ENCODE data around the gene KIDINS220.

The KIDINS220 gene

DNA sequence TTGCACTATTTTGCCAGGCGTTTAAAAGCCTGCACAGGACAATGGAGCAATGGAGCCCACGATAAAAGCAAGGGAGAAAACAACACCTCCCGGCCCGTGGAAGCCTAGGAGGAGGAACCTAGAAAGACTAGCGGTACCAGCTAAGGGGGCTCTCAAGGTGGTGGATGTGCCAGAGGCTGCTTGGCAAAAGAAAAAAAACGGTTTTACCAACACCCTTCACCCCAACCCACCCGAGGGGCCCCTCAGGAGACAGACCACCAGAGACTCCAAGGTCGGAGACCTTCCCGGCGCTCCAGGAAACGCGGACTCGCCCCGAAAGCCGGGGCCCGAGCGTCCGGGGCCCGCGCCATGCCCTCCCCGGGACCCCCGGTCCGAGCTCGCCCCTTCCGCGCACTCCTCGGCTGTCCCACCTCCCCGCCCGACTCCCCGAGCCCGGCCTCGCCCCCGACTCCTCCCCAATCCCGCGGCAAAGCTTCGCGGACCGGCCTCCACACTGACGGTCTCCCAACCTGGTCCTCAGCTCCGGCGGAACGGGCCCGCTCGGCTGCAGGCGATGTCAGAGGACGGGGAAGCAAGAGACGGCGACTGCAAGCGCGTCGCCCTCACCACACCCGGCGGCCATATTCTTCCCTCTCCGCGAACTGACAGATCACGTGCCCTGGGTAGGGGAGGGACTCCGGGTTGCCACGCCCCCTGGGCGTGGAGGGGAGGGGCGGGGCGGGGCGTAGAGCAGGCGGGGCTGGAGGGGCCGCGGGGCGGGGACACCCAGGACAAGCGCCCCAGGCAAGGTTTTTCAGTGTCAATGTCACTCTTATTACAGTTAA is at the start of gene KIDINS220:
TSS of gene KIDINS220 (minus strand) at position 643 of the 824 bp plus-strand sequence. CDS start 10,520 bp downstream, outside the sequence.
- H3K27ac ChIP-seq (ENCODE audit: low read length): peak within 1 kb of the TSS; percentile 46

DNA sequence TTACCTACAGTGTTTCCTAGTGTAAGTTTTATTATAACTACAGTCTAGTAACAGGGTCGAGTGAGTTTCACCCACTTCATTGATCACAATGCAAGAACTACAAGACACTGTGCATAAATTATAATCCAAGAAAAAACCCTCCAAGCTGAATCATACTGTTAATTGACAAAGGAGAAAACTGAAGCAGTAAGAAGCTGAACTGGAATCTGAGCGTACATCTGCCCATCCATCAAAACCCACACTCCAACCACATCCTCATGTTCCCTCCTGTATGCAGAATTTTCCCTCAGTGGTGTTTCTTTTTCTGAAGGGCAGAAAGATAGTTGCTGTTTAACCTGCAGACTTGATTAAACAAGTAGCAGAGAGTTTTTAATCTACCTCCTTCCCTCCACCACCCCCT is 49.5 kb upstream of the KIDINS220 start:
- Histone ChIP-seq H3K4me3 (ENCODE audit: low read depth in 1 of 2, low read length in 2 of 2) (no peak overlapping the region), H3K27me3 (ENCODE audit: low read depth, low read length) (no peaks in the 10 kb centered on the region), H3K9me3 (ENCODE audit: control insufficient read depth in 1 of 2, low read length in 2 of 2) (no peaks in the 10 kb centered on the region), H3K36me3 (ENCODE audit: control insufficient read depth in 1 of 2, insufficient read depth in 2 of 2, low read length in 2 of 2) (no peaks in the 10 kb centered on the region), H3K4me1 (ENCODE audit: control insufficient read depth in 1 of 2, insufficient read depth in 2 of 2, low read length in 2 of 2) (no peaks in the 10 kb centered on the region), H3K27ac (ENCODE audit: low read length) (no peak overlapping the region)

More for the DNA sequence above, at the start of gene KIDINS220:
- H3K27me3 ChIP-seq (ENCODE audit: low read depth, low read length): no peaks in the 10 kb centered on the region
- H3K36me3 ChIP-seq (ENCODE audit: control insufficient read depth in 1 of 2, insufficient read depth in 2 of 2, low read length in 2 of 2): no peaks in the 10 kb centered on the region
- peak within 1 kb of the TSS; percentile 91 to 92 for H3K4me3 ChIP-seq (ENCODE audit: low read depth in 1 of 2, low read length in 2 of 2)
- peaks cover 10 to 25% of the 10 kb centered on the region in 2 donors for H3K4me1 ChIP-seq (ENCODE audit: control insufficient read depth in 1 of 2, insufficient read depth in 2 of 2, low read length in 2 of 2)
- H3K9me3 ChIP-seq (ENCODE audit: control insufficient read depth in 1 of 2, low read length in 2 of 2): no peaks in the 10 kb centered on the region

DNA sequence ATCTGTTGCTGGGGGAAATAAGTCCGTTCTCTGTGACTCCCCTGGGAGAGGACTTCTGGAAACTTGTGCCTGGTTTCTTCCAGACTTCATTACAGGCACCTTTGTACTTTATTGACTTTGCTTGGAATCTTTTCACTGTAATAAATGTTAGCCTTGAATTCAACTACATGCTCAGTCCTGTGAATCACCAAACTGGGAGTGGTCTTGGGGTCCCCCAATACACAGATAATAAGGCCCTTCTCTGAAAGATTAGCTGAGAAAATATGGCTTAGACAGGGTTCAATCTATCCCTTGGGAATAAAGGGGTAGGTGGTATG is 48.7 kb upstream of the KIDINS220 start:
- H3K27me3 ChIP-seq (ENCODE audit: low read depth, low read length): no peaks in the 10 kb centered on the region
- H3K4me3 ChIP-seq (ENCODE audit: low read depth in 1 of 2, low read length in 2 of 2): no peak overlapping the region
- H3K4me1 ChIP-seq (ENCODE audit: control insufficient read depth in 1 of 2, insufficient read depth in 2 of 2, low read length in 2 of 2): no peaks in the 10 kb centered on the region
- H3K36me3 ChIP-seq (ENCODE audit: control insufficient read depth in 1 of 2, insufficient read depth in 2 of 2, low read length in 2 of 2): peaks cover 0 to under 1% of the 10 kb centered on the region in 2 donors
- no peak overlapping the region for H3K27ac ChIP-seq (ENCODE audit: low read length)
- no peaks in the 10 kb centered on the region for H3K9me3 ChIP-seq (ENCODE audit: control insufficient read depth in 1 of 2, low read length in 2 of 2)

DNA sequence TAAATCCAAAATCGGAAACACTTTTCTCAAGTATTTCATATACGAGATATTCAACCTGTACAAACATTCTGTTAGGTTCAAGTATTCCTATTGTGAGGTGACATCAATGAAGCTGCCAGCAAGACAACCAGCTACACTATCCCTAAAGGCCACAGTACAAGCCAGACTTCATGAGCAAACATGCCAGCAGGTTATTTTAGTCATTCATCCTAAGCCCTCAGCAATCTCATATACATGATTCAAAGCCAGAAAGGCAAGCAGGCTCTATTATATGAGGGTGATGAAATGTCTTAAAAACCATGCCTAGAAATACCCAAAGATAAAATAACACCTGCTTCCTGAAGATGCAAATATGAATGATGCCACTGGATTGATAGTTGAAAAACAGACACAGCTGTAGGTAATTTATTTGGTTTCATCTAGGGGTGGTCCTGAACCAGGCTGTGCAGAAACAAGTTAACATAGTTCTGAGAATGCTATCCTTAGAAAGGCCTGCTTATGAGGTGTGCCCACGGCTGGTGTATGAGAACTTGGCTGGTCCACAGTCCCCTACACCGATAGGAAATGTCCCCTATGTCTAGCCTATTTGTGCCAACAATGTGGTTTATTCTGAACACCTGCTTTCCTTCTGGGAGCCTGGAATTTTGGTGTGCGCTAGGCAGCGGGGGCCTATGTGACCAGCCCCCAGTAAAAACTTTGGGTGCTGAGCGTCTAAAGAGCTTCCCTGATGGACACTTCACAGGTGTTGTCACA is 48.2 kb upstream of the KIDINS220 start:
- no peak overlapping the region for H3K27ac ChIP-seq (ENCODE audit: low read length)
- H3K36me3 ChIP-seq (ENCODE audit: control insufficient read depth in 1 of 2, insufficient read depth in 2 of 2, low read length in 2 of 2): peaks cover 0 to 6% of the 10 kb centered on the region in 2 donors
- no peaks in the 10 kb centered on the region for H3K9me3 ChIP-seq (ENCODE audit: control insufficient read depth in 1 of 2, low read length in 2 of 2)
- no peaks in the 10 kb centered on the region for H3K4me1 ChIP-seq (ENCODE audit: control insufficient read depth in 1 of 2, insufficient read depth in 2 of 2, low read length in 2 of 2)
- H3K27me3 ChIP-seq (ENCODE audit: low read depth, low read length): no peaks in the 10 kb centered on the region
- H3K4me3 ChIP-seq (ENCODE audit: low read depth in 1 of 2, low read length in 2 of 2): no peak overlapping the region

DNA sequence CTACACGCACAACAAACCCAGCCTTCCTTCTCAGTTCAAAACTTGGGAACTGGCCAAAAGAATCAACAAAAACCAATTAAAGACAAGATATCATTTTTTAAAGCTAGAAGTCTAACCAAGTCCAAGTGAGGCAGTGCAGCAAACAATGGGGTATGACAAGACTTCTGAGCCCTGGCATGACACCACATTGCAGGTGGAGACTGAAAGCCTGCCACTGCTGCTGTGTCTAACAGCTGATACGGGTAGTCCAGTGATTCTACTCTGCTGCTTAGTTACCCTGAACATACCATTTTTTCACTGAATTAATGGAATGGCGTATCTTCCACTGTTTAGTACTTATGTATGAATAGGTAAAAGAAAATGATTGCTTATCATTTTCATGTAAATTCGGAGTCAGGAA is 47.4 kb upstream of the KIDINS220 start:
- Histone ChIP-seq H3K27me3 (ENCODE audit: low read depth, low read length) (no peaks in the 10 kb centered on the region), H3K27ac (ENCODE audit: low read length) (no peak overlapping the region), H3K4me1 (ENCODE audit: control insufficient read depth in 1 of 2, insufficient read depth in 2 of 2, low read length in 2 of 2) (no peaks in the 10 kb centered on the region), H3K36me3 (ENCODE audit: control insufficient read depth in 1 of 2, insufficient read depth in 2 of 2, low read length in 2 of 2) (peaks cover 0 to 8% of the 10 kb centered on the region in 2 donors), H3K4me3 (ENCODE audit: low read depth in 1 of 2, low read length in 2 of 2) (no peak overlapping the region), H3K9me3 (ENCODE audit: control insufficient read depth in 1 of 2, low read length in 2 of 2) (no peaks in the 10 kb centered on the region)

DNA sequence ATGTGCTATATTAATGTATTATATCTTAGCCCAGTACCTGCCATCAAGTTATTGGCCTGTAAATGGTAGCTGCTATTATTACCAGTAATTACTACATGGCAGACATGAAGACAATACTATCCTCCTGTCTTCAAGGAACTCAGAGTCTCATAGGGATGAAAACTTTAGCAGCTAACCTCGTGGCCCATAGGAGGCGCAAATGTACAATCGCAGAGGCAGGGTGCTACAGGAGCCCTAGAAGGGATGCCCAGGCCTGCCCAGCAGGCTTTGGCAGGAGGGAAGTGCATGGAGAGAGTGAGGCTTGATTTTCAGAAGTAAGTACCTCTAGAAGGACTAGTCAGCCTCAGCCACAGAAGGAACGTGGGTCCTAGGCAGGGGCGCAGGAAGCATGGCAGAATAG is 44.7 kb upstream of the KIDINS220 start:
- H3K27ac ChIP-seq (ENCODE audit: low read length): no peak overlapping the region
- H3K36me3 ChIP-seq (ENCODE audit: control insufficient read depth in 1 of 2, insufficient read depth in 2 of 2, low read length in 2 of 2): peaks cover 0 to 8% of the 10 kb centered on the region in 2 donors
- H3K4me1 ChIP-seq (ENCODE audit: control insufficient read depth in 1 of 2, insufficient read depth in 2 of 2, low read length in 2 of 2): no peaks in the 10 kb centered on the region
- no peak overlapping the region for H3K4me3 ChIP-seq (ENCODE audit: low read depth in 1 of 2, low read length in 2 of 2)
- H3K9me3 ChIP-seq (ENCODE audit: control insufficient read depth in 1 of 2, low read length in 2 of 2): no peaks in the 10 kb centered on the region
- H3K27me3 ChIP-seq (ENCODE audit: low read depth, low read length): no peaks in the 10 kb centered on the region

DNA sequence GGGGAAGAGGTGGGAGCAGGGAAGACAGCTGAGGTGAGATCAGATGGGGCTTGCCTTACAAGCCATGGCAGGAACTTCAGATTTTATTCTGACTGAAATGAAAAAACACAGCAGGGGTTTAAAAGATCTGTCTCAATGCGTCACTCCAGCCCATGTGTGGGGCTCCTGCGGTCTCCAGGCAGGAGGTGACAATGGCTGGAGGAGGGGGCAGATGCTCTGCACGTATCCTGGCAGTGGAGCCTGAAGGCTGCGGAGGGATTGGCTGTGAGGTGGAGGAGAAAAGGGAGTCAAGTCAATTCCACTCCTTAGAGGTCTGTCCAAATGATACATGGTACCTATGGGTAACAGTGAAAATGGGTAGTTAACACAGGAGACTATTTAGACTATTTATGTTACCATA is 40.5 kb upstream of the KIDINS220 start:
- Histone ChIP-seq H3K4me1 (ENCODE audit: control insufficient read depth in 1 of 2, insufficient read depth in 2 of 2, low read length in 2 of 2) (no peaks in the 10 kb centered on the region), H3K27ac (ENCODE audit: low read length) (no peak overlapping the region), H3K27me3 (ENCODE audit: low read depth, low read length) (no peaks in the 10 kb centered on the region), H3K9me3 (ENCODE audit: control insufficient read depth in 1 of 2, low read length in 2 of 2) (no peaks in the 10 kb centered on the region), H3K36me3 (ENCODE audit: control insufficient read depth in 1 of 2, insufficient read depth in 2 of 2, low read length in 2 of 2) (peaks cover 0 to 15% of the 10 kb centered on the region in 2 donors), H3K4me3 (ENCODE audit: low read depth in 1 of 2, low read length in 2 of 2) (no peak overlapping the region)

DNA sequence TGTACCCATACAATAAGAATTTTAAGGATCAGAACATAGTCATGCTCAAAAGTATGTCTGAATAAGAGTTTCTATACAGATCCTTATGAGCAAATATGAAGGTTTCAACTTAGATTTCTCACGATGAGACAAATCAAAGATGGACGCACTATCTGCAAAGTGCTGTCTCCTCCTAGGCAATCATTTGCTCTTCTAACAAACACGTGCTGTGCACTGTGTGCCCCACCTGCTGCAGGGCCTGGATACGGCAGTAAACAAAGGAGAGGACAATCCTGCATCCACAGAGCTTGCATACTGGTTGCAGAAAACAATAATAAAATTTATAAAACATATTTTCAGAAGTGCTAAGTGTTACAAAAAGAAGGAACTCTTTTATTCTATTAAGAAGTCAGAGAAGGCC is 39.9 kb upstream of the KIDINS220 start:
- peaks cover 0 to 15% of the 10 kb centered on the region in 2 donors for H3K36me3 ChIP-seq (ENCODE audit: control insufficient read depth in 1 of 2, insufficient read depth in 2 of 2, low read length in 2 of 2)
- H3K27me3 ChIP-seq (ENCODE audit: low read depth, low read length): no peaks in the 10 kb centered on the region
- no peak overlapping the region for H3K27ac ChIP-seq (ENCODE audit: low read length)
- H3K4me3 ChIP-seq (ENCODE audit: low read depth in 1 of 2, low read length in 2 of 2): no peak overlapping the region
- no peaks in the 10 kb centered on the region for H3K9me3 ChIP-seq (ENCODE audit: control insufficient read depth in 1 of 2, low read length in 2 of 2)
- H3K4me1 ChIP-seq (ENCODE audit: control insufficient read depth in 1 of 2, insufficient read depth in 2 of 2, low read length in 2 of 2): no peaks in the 10 kb centered on the region

DNA sequence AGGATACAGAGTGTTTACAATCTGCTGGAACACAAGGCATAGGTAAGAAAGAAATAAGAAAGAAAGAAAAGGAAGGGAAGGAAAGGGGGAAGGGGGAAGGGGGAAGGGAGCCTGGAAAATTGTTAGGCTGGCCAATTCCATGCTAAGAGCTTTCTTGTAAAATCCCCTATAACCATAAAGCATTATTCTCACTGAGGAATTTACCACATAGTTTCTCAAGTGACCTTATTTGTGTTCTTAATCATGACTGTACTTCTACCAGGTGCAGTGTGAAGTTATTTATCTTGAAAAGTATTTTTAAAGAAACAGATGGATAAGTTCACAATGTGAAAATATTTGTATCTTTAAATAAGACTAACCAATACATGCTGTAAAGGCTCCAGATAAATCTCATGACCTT is 39.2 kb upstream of the KIDINS220 start:
- Histone ChIP-seq H3K4me3 (ENCODE audit: low read depth in 1 of 2, low read length in 2 of 2) (no peak overlapping the region), H3K9me3 (ENCODE audit: control insufficient read depth in 1 of 2, low read length in 2 of 2) (no peaks in the 10 kb centered on the region), H3K4me1 (ENCODE audit: control insufficient read depth in 1 of 2, insufficient read depth in 2 of 2, low read length in 2 of 2) (no peaks in the 10 kb centered on the region), H3K27me3 (ENCODE audit: low read depth, low read length) (no peaks in the 10 kb centered on the region), H3K36me3 (ENCODE audit: control insufficient read depth in 1 of 2, insufficient read depth in 2 of 2, low read length in 2 of 2) (peaks cover 0 to 15% of the 10 kb centered on the region in 2 donors), H3K27ac (ENCODE audit: low read length) (no peak overlapping the region)

DNA sequence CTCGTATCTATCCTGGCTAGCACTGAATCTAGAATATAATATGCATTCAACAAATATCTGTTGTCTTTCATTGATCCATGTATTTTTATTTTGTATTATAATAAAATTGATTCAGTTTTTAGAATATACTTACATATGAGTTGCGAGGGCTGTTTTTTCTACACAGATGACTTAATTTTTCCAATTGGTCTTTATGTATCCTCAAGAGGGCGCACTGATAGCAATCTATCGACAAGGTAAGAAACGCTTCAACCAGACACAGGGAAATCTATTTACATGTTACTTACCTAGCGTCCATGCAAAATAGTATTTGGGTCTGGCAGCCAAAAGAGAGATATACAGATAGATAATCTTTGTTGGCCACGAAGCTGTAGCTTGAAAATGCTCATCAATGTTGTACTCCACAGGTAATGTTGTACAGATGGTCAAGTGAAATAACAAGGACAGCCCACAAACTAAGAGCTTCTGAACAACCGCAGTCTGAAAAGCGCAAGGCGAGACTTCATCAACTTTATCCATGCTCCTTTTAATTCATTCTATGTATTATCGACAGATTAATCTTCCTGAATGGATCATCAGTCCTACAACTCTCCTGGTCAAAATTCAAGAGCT is 35.5 kb upstream of the KIDINS220 start:
- Histone ChIP-seq H3K27me3 (ENCODE audit: low read depth, low read length) (no peaks in the 10 kb centered on the region), H3K4me1 (ENCODE audit: control insufficient read depth in 1 of 2, insufficient read depth in 2 of 2, low read length in 2 of 2) (no peaks in the 10 kb centered on the region), H3K27ac (ENCODE audit: low read length) (no peak overlapping the region), H3K36me3 (ENCODE audit: control insufficient read depth in 1 of 2, insufficient read depth in 2 of 2, low read length in 2 of 2) (peaks cover 0 to 7% of the 10 kb centered on the region in 2 donors), H3K4me3 (ENCODE audit: low read depth in 1 of 2, low read length in 2 of 2) (no peak overlapping the region), H3K9me3 (ENCODE audit: control insufficient read depth in 1 of 2, low read length in 2 of 2) (no peaks in the 10 kb centered on the region)

DNA sequence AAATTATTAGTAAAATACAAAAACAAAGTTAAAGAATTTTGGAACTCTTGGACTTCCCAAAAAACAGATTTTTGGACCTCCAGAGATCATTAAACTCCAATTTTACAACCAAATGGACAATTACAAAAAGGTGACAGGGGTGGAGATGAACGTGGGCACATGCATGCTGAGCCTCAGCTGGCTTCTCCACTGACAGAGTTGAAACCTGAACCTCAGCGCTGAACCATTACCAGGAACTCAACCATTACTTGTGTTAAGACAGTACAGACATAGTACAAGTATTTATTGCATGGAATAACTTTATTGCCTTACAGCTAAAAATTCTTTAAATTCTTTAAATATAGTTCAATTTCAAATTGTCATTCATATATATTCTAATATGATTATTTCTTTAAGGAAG is 33.0 kb upstream of the KIDINS220 start:
- no peaks in the 10 kb centered on the region for H3K36me3 ChIP-seq (ENCODE audit: control insufficient read depth in 1 of 2, insufficient read depth in 2 of 2, low read length in 2 of 2)
- H3K4me3 ChIP-seq (ENCODE audit: low read depth in 1 of 2, low read length in 2 of 2): no peak overlapping the region
- H3K4me1 ChIP-seq (ENCODE audit: control insufficient read depth in 1 of 2, insufficient read depth in 2 of 2, low read length in 2 of 2): no peaks in the 10 kb centered on the region
- no peaks in the 10 kb centered on the region for H3K27me3 ChIP-seq (ENCODE audit: low read depth, low read length)
- H3K27ac ChIP-seq (ENCODE audit: low read length): no peak overlapping the region
- H3K9me3 ChIP-seq (ENCODE audit: control insufficient read depth in 1 of 2, low read length in 2 of 2): no peaks in the 10 kb centered on the region

Measured in muscle layer of duodenum (tissue), 2 donors.